Transverse colon (tissue), 4 donors: ENCODE measurements around the gene HPSE2. TPM values are rescaled to one million over a fixed set of nuclear protein-coding genes. Genes with fewer than 3 reads are reported as not detected.

Source experiments
- DNase-seq: peaks from one replicate; pipeline ENCODE4 v3.0.0-alpha.2; 2019
- H3K27ac ChIP-seq, 4 donors: fragments of 200-600 bp; sonication (generic); 2 replicates each; pipeline ENCODE4 v1.5.1; 2016 to 2018; ENCODE audit warnings: inconsistent platforms in 4 of 4
- H3K27me3 ChIP-seq: fragments of 200-600 bp; sonication (generic); 2 replicates; pipeline ENCODE4 v1.5.1; 2017; ENCODE audit warnings: inconsistent platforms
- H3K36me3 ChIP-seq, 4 donors: fragments of 200-600 bp; sonication (generic); 2 replicates each; pipeline ENCODE4 v1.5.1; 2017 to 2019; ENCODE audit warnings: inconsistent platforms in 4 of 4
- H3K4me1 ChIP-seq, 4 donors: fragments of 200-600 bp; sonication (generic); 2 replicates each; pipeline ENCODE4 v1.5.1; 2017 to 2020; ENCODE audit warnings: inconsistent platforms in 4 of 4
- H3K4me3 ChIP-seq, 4 donors: fragments of 200-600 bp; sonication (generic); 1 replicate in 1 of 4; 2 replicates in 3 of 4; pipeline versions ENCODE4 v1.5.1 to v1.6.1; 2017 to 2019; ENCODE audit warnings: inconsistent platforms in 4 of 4
- H3K9me3 ChIP-seq, 2 donors: fragments of 200-600 bp; sonication (generic); 2 replicates each; pipeline ENCODE4 v1.5.1; 2017 to 2019; ENCODE audit warnings: inconsistent platforms in 2 of 2
- EP300 ChIP-seq: sonication (generic); formaldehyde crosslinking; IDR thresholded peaks from one replicate; pipeline ENCODE4 v1.6.1; 2017; ENCODE audit warnings: antibody characterized with exemption, low read depth
- POLR2A ChIP-seq: fragments of 450-650 bp; IDR thresholded peaks from one replicate; pipeline ENCODE4 v1.6.1; 2016; ENCODE audit warnings: antibody characterized with exemption, mild to moderate bottlenecking, moderate library complexity
- POLR2AphosphoS5 ChIP-seq, 3 donors: sonication (generic); formaldehyde crosslinking; IDR thresholded peaks; one replicate each; pipeline ENCODE4 v1.6.1; 2016; ENCODE audit warnings: antibody characterized with exemption in 3 of 3
- WGBS, 2 donors: methylation state at CpG; one replicate each; pipeline ENCODE4 v1.1.5; 2018; ENCODE audit warnings: low coverage in 1 of 2; 5-methylcytosine and 5-hydroxymethylcytosine counted together
- in situ Hi-C, 4 donors: fragments of 200-750 bp; cut with MboI; loops; one replicate each; pipeline versions ENCODE4 v1.15.0 to v1.15.1; 2017; ENCODE audit warnings: low sequenced_read_pairs in 3 of 4, low pct_ligation_motif_present in 1 of 4, low pct_unique_long_range_greater_than_20kb in 1 of 4
- intact Hi-C: fragments of 100-400 bp; cut with DNase I; formaldehyde crosslinking; loops from one replicate; pipeline ENCODE4 v1.15.1; 2023; ENCODE audit warnings: low total_unique reads
- total RNA-seq, 4 donors: library from RNA; depleted of rRNA; stranded (reverse); fragments of >200 nt; gene quantifications; one replicate each; pipeline ENCODE4 v1.1.0, GENCODE V29; 2016
- TF ChIP-seq, protein P1 (sequence below), 5 experiments: fragments of 200-600 bp in 3 of 5; fragments of 450-650 bp in 2 of 5; sonication (generic) in 3 of 5; IDR thresholded peaks; 1 replicate in 2 of 5; 2 replicates in 3 of 5; pipeline ENCODE4 v1.5.1; 2016 to 2017; ENCODE audit warnings: antibody characterized with exemption in 5 of 5, inconsistent platforms in 3 of 5, mild to moderate bottlenecking in 2 of 5, moderate library complexity in 1 of 5

HPSE2 gene
- total RNA-seq, 4 donors from 2014 or later = 2.2 to 3.0 TPM; not detected in 2

DNA sequence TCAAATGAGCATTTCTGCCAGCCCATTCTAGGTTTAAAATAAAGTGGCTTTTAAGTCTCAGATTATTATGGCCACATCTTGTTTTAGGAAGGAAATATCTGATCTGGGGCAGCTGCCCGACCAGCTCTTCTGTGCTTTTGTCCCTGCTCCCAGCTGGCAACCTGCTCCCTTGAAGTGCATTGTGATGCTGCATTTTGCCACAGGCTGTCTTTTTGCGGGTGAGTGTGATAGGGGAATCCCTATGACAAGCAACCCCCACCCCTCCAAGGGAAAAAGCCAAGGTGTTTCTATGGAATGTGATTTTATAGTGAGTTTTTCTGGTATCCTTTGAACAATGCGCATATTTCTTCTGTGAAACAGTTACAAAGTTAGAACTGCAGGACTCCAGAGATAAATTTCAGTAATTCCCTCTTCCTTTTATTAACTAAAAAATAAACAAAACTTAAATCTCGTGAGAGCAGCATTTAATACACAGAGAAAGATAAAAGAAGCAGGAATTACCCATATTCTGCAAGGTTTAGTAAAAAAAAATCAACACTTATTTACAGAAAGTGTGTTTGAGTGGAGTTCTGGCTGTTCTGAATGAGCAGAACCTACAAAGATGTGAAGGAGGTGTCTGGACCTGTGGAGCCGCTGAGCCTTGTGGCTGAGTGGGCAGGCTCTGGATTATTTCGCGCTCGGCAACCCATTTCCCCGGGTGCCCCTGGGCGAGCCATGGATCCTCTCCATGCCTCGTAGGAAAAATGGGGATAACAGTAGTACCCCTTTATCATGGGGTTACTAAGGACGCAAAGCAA lies 778.8 kb downstream of the HPSE2 start:
- in situ Hi-C loops = loop anchor here in 1 of 4 donors (25.0 kb wide), 1 partner anchor 205 kb away; no protein-coding TSS in a partner anchor
- DNase-seq = no peak
- no peaks in the 10 kb centered on the region for H3K27me3 ChIP-seq
- no peak overlapping the region for H3K27ac ChIP-seq
- no peaks in the 10 kb centered on the region for H3K9me3 ChIP-seq
- peaks cover 9 to 13% (median 11%) of the 10 kb centered on the region in 4 donors for H3K4me1 ChIP-seq
- no peak overlapping the region for H3K4me3 ChIP-seq
- TF ChIP-seq, protein P1, sequence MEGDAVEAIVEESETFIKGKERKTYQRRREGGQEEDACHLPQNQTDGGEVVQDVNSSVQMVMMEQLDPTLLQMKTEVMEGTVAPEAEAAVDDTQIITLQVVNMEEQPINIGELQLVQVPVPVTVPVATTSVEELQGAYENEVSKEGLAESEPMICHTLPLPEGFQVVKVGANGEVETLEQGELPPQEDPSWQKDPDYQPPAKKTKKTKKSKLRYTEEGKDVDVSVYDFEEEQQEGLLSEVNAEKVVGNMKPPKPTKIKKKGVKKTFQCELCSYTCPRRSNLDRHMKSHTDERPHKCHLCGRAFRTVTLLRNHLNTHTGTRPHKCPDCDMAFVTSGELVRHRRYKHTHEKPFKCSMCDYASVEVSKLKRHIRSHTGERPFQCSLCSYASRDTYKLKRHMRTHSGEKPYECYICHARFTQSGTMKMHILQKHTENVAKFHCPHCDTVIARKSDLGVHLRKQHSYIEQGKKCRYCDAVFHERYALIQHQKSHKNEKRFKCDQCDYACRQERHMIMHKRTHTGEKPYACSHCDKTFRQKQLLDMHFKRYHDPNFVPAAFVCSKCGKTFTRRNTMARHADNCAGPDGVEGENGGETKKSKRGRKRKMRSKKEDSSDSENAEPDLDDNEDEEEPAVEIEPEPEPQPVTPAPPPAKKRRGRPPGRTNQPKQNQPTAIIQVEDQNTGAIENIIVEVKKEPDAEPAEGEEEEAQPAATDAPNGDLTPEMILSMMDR (IDR thresholded peaks at IDR 0.05) = no peak
- TF ChIP-seq POLR2A (no peak), POLR2AphosphoS5 (IDR thresholded peaks at IDR 0.05) (no peak), EP300 (no peak)
- WGBS, 2 donors = 74 to 85% methylated on average over 12 of the region's 12 CpGs
- H3K36me3 ChIP-seq = no peaks in the 10 kb centered on the region
- intact Hi-C loops = no loop called here

DNA sequence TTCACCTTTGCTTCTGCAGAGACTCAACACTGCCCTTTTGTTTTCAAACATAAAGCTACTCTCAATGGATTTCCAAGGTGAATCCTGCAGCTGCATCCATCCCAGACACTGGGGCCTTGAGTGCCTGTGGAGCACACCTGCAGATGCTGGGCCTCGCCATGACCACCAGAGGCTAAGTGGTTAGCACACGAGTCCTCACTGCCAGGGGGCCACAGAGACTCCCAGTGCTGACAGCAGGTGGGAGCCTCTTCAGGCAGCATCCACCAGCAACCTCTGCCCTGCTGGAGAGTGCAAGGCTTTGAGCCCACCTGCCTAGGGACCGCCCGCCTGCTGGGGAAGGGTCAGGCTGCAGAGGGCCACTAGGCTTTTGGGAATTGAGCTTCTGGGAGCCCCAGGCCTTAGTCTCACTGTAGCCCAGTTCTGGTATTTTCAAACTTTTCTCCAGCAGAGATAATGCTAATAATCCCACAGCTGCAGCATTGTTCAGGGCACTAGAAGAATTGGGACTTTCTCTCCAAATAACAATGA lies 779.5 kb downstream of the HPSE2 start:
- intact Hi-C loops (no loop called here), in situ Hi-C loops (loop anchor here in 1 of 4 donors (25.0 kb wide), 1 partner anchor 206 kb away; no protein-coding TSS in a partner anchor)
- DNase-seq = no peak

DNA sequence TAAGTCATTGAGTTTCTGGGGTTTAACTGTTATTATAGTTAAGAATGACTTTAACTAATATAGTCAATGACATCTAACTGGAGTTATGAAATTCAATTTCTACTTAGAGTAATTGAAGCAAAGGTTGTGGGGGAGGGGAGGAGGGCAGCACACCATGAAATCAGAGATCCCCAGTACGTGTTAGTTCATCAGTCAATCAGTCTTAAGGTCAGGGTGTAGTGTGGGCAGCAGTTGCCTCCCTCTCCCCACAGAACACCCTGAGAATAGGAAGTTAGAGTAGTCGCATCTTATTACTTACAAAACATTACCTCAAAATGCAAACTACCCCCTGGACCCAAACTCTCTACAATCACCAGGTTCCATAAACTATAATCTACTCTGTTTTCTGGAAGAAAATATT lies 781.9 kb downstream of the HPSE2 start:
- intact Hi-C loops = no loop called here
- Histone ChIP-seq H3K27me3 (no peaks in the 10 kb centered on the region), H3K36me3 (no peaks in the 10 kb centered on the region), H3K4me3 (no peak overlapping the region), H3K9me3 (no peaks in the 10 kb centered on the region), H3K27ac (no peak overlapping the region), H3K4me1 (no peaks in the 10 kb centered on the region)
- in situ Hi-C loops = loop anchor here in 1 of 4 donors (25.0 kb wide), 1 partner anchor 209 kb away; no protein-coding TSS in a partner anchor
- WGBS, 2 donors = 88 to 100% methylated on average over 2 of the region's 2 CpGs
- no peak for TF ChIP-seq POLR2A
- TF ChIP-seq EP300 = no peak
- TF ChIP-seq, protein P1 (IDR thresholded peaks at IDR 0.05) = no peak
- no peak for TF ChIP-seq POLR2AphosphoS5 (IDR thresholded peaks at IDR 0.05)
- DNase-seq = no peak

More for the DNA sequence above, 779.5 kb downstream of the HPSE2 start:
- Histone ChIP-seq H3K36me3 (no peaks in the 10 kb centered on the region), H3K4me1 (peaks cover 7 to 11% (median 8%) of the 10 kb centered on the region in 4 donors), H3K4me3 (no peak overlapping the region), H3K9me3 (no peaks in the 10 kb centered on the region), H3K27ac (no peak overlapping the region), H3K27me3 (no peaks in the 10 kb centered on the region)
- TF ChIP-seq EP300 (no peak), POLR2A (no peak), POLR2AphosphoS5 (IDR thresholded peaks at IDR 0.05) (no peak)
- TF ChIP-seq, protein P1 (IDR thresholded peaks at IDR 0.05) = no peak
- 83% methylated on average over 4 of the region's 4 CpGs; no CpG with 5 or more reads in 1 of the 2 donors for WGBS, 2 donors

DNA sequence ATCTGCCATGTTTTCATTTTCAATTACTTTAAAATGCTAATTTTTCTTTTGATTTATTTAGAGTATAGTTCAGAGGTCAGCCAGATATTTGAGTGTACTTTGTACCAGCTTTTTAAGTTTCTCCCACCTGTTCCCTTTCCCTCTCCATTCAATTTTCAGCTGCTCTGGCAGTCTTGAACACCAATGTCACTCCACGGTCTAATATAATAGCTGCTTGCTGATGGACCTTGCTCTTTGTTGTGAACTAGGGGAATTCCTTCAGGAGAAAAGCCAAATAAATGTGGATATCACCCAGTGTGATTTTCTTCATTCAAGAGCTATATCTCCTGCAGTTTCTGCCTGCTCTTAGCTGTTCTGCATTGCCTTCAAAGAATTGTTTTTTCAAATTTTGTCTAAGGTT lies 785.0 kb downstream of the HPSE2 start:
- H3K9me3 ChIP-seq = no peaks in the 10 kb centered on the region
- intact Hi-C loops (no loop called here), in situ Hi-C loops (loop anchor here in 1 of 4 donors (25.0 kb wide), 1 partner anchor 212 kb away; no protein-coding TSS in a partner anchor)
- DNase-seq = no peak
- no peaks in the 10 kb centered on the region for H3K36me3 ChIP-seq
- no peak overlapping the region for H3K4me3 ChIP-seq
- TF ChIP-seq POLR2A = no peak
- TF ChIP-seq, protein P1 (IDR thresholded peaks at IDR 0.05) = no peak
- no peak for TF ChIP-seq POLR2AphosphoS5 (IDR thresholded peaks at IDR 0.05)
- TF ChIP-seq EP300 = no peak
- peaks cover 3 to 12% (median 8%) of the 10 kb centered on the region in 4 donors for H3K4me1 ChIP-seq
- 47 to 70% methylated on average over 1 of the region's 1 CpG for WGBS, 2 donors
- H3K27me3 ChIP-seq = no peaks in the 10 kb centered on the region
- H3K27ac ChIP-seq = no peak overlapping the region
